Gastroesophageal sphincter (tissue), 4 donors: Measurements from ENCODE around the gene ZNF350. TPM values are rescaled to one million over a fixed set of nuclear protein-coding genes. Genes with fewer than 3 reads are reported as not detected.
"Not testable (repeated sequence)": the region's sequence is repeated elsewhere in the genome, so short reads cannot be mapped to it uniquely, and the experiment has no call there.

Source experiments
- ATAC-seq: fragments of 150-250 bp; one replicate; pipeline ENCODE4 v1.9.1; 2016; ENCODE audit warnings: mild to moderate bottlenecking, moderate library complexity
- H3K27ac ChIP-seq, 4 donors: fragments of 200-600 bp; sonication (generic) in 3 of 4; 1 replicate in 3 of 4; 2 replicates in 1 of 4; pipeline ENCODE4 v1.5.1; 2016 to 2019
- H3K27me3 ChIP-seq: fragments of 200-600 bp; sonication (generic); one replicate; pipeline ENCODE4 v1.5.1; 2019
- H3K36me3 ChIP-seq, 2 donors: fragments of 200-600 bp; sonication (generic); one replicate each; pipeline ENCODE4 v1.5.1; 2019; ENCODE audit warnings: control low read depth in 1 of 2
- H3K4me1 ChIP-seq, 3 donors: fragments of 200-600 bp; sonication (generic); 1 replicate in 2 of 3; 2 replicates in 1 of 3; pipeline ENCODE4 v1.5.1; 2016 to 2019; ENCODE audit warnings: control low read depth in 2 of 3
- H3K4me3 ChIP-seq, 2 donors: fragments of 200-600 bp; sonication (generic); one replicate each; pipeline ENCODE4 v1.5.1; 2019; ENCODE audit warnings: mild to moderate bottlenecking in 1 of 2, moderate library complexity in 1 of 2
- H3K9me3 ChIP-seq, 3 donors: fragments of 200-600 bp; sonication (generic); one replicate each; pipeline ENCODE4 v1.5.1; 2017 to 2019; ENCODE audit warnings: control low read depth in 2 of 3
- CTCF ChIP-seq, 4 experiments: fragments of 200-600 bp in 2 of 4; fragments of 450-650 bp in 2 of 4; sonication (generic) in 1 of 4; IDR thresholded peaks; one replicate each; pipeline ENCODE4 v1.5.1; 2017 to 2019; ENCODE audit warnings: antibody characterized with exemption in 4 of 4, mild to moderate bottlenecking in 2 of 4, moderate library complexity in 2 of 4
- EP300 ChIP-seq: sonication (generic); formaldehyde crosslinking; IDR thresholded peaks from one replicate; pipeline ENCODE4 v1.6.1; 2017; ENCODE audit warnings: antibody characterized with exemption, mild to moderate bottlenecking
- POLR2A ChIP-seq, 2 donors: fragments of 450-650 bp; IDR thresholded peaks; one replicate each; pipeline ENCODE4 v1.6.1; 2017; ENCODE audit warnings: antibody characterized with exemption in 2 of 2, mild to moderate bottlenecking in 2 of 2, moderate library complexity in 1 of 2
- POLR2AphosphoS5 ChIP-seq: sonication (generic); formaldehyde crosslinking; IDR thresholded peaks from one replicate; pipeline ENCODE4 v1.6.1; 2017; ENCODE audit warnings: antibody characterized with exemption
- WGBS, 2 donors: methylation state at CpG; one replicate each; pipeline ENCODE4 v1.1.5; 2018; ENCODE audit warnings: low coverage in 1 of 2; 5-methylcytosine and 5-hydroxymethylcytosine counted together
- total RNA-seq, 4 donors: library from RNA; depleted of rRNA; stranded (reverse); fragments of >200 nt; gene quantifications; one replicate each; pipeline ENCODE4 v1.1.0, GENCODE V29; 2016

ZNF350 gene
- total RNA-seq, 4 donors from 2014 or later, result 11.0 to 17.9 (median 16.5) TPM

GRCh38 chr19:51978882-51979281 lies 7.8 kb downstream of the ZNF350 start:
- WGBS, 2 donors, result 95 to 97% methylated on average over 3 of the region's 4 CpGs

GRCh38 chr19:51977346-51977745 lies 9.3 kb downstream of the ZNF350 start:
- WGBS, 2 donors, result 77 to 92% methylated on average over 3 to 7 of the region's 7 CpGs
- peaks cover 19 to 87% of the 10 kb centered on the region in 2 donors for H3K36me3 ChIP-seq
- TF ChIP-seq POLR2A (IDR thresholded peaks at IDR 0.05) (no peak), POLR2AphosphoS5 (no peak), CTCF (IDR thresholded peaks at IDR 0.05) (no peak), EP300 (no peak)
- no peaks in the 10 kb centered on the region for H3K4me1 ChIP-seq
- H3K27me3 ChIP-seq, result no peaks in the 10 kb centered on the region
- no peak for ATAC-seq
- H3K27ac ChIP-seq, result no peak overlapping the region
- peaks cover 2 to 93% (median 6%) of the 10 kb centered on the region in 3 donors for H3K9me3 ChIP-seq
- no peak overlapping the region for H3K4me3 ChIP-seq

More at GRCh38 chr19:51978882-51979281, 7.8 kb downstream of the ZNF350 start:
- Histone ChIP-seq H3K36me3 (peaks cover 9 to 85% of the 10 kb centered on the region in 2 donors), H3K9me3 (peaks cover 2 to 90% (median 6%) of the 10 kb centered on the region in 3 donors), H3K27ac (no peak overlapping the region), H3K4me3 (no peak overlapping the region), H3K4me1 (no peaks in the 10 kb centered on the region), H3K27me3 (no peaks in the 10 kb centered on the region)
- TF ChIP-seq POLR2A (IDR thresholded peaks at IDR 0.05), result no peak
- no peak for TF ChIP-seq CTCF (IDR thresholded peaks at IDR 0.05)
- no peak for TF ChIP-seq POLR2AphosphoS5
- TF ChIP-seq EP300, result no peak
- ATAC-seq, result no peak

GRCh38 chr19:51976852-51977251 lies 9.8 kb downstream of the ZNF350 start:
- no peaks in the 10 kb centered on the region for H3K4me1 ChIP-seq
- no peaks in the 10 kb centered on the region for H3K27me3 ChIP-seq
- H3K36me3 ChIP-seq, result peaks cover 20 to 92% of the 10 kb centered on the region in 2 donors
- no peak overlapping the region for H3K27ac ChIP-seq
- H3K4me3 ChIP-seq, result no peak overlapping the region
- TF ChIP-seq CTCF (IDR thresholded peaks at IDR 0.05) (no peak), POLR2A (IDR thresholded peaks at IDR 0.05) (no peak), POLR2AphosphoS5 (no peak)
- no peak for ATAC-seq
- H3K9me3 ChIP-seq, result peaks cover 4 to 98% (median 8%) of the 10 kb centered on the region in 3 donors
- 100% methylated on average over 1 to 3 of the region's 3 CpGs for WGBS, 2 donors

- ATAC-seq, H3K4me3 ChIP-seq, H3K27ac ChIP-seq, H3K4me1 ChIP-seq, H3K27me3 ChIP-seq: not testable (repeated sequence)
- 97% methylated on average over 6 to 7 of the region's 17 CpGs for WGBS, 2 donors
- Histone ChIP-seq H3K36me3 (peaks cover 27 to 96% of the 10 kb centered on the region in 2 donors), H3K9me3 (peaks cover 9 to 100% (median 13%) of the 10 kb centered on the region in 3 donors)
Measured at GRCh38 chr19:51975787-51976186, 10.9 kb downstream of the ZNF350 start.

- no peak for ATAC-seq
- Histone ChIP-seq H3K4me1 (no peaks in the 10 kb centered on the region), H3K27ac (no peak overlapping the region), H3K36me3 (peaks cover 50 to 100% of the 10 kb centered on the region in 2 donors), H3K27me3 (no peaks in the 10 kb centered on the region), H3K9me3 (peaks cover 7 to 100% (median 15%) of the 10 kb centered on the region in 3 donors), H3K4me3 (no peak overlapping the region)
- no peak for TF ChIP-seq POLR2A (IDR thresholded peaks at IDR 0.05)
- TF ChIP-seq CTCF (IDR thresholded peaks at IDR 0.05), result no peak
- no peak for TF ChIP-seq EP300
- TF ChIP-seq POLR2AphosphoS5, result no peak
- WGBS, 2 donors, result 89 to 93% methylated on average over 3 to 4 of the region's 4 CpGs
Measured at GRCh38 chr19:51971624-51972023, 15.0 kb downstream of the ZNF350 start.
